KOPT-K1 (cell line): ENCODE data around the gene INPP5A.
A peak's percentile ranks its signal among the peaks of the same experiment; 100 is the strongest.
"Not testable (repeated sequence)": the region's sequence is repeated elsewhere in the genome, so short reads cannot be mapped to it uniquely, and the experiment has no call there.

Experiments
- H3K27ac ChIP-seq: fragments of 200-600 bp; sonication (generic); 2 replicates; pipeline ENCODE4 v1.5.1; 2016; ENCODE audit warnings: antibody characterized with exemption, mild to moderate bottlenecking, low read depth, low read length; ENCODE audit not compliant: poor library complexity, severe bottlenecking
- H3K36me3 ChIP-seq: fragments of 200-600 bp; sonication (generic); 2 replicates; pipeline ENCODE4 v1.5.1; 2017; ENCODE audit warnings: antibody characterized with exemption, mild to moderate bottlenecking, low read length, moderate library complexity; ENCODE audit not compliant: insufficient read depth
- H3K9me3 ChIP-seq: fragments of 200-600 bp; sonication (generic); 2 replicates; pipeline ENCODE4 v1.5.1; 2017; ENCODE audit warnings: antibody characterized with exemption, low read length, mild to moderate bottlenecking; ENCODE audit not compliant: insufficient read depth, poor library complexity, severe bottlenecking

Gene INPP5A

GRCh38 chr10:132590752-132591121 is 53.1 kb downstream of the INPP5A start:
- H3K9me3 ChIP-seq, result no peaks in the 10 kb centered on the region
- no peaks in the 10 kb centered on the region for H3K36me3 ChIP-seq
- H3K27ac ChIP-seq, result no peak overlapping the region

DNA sequence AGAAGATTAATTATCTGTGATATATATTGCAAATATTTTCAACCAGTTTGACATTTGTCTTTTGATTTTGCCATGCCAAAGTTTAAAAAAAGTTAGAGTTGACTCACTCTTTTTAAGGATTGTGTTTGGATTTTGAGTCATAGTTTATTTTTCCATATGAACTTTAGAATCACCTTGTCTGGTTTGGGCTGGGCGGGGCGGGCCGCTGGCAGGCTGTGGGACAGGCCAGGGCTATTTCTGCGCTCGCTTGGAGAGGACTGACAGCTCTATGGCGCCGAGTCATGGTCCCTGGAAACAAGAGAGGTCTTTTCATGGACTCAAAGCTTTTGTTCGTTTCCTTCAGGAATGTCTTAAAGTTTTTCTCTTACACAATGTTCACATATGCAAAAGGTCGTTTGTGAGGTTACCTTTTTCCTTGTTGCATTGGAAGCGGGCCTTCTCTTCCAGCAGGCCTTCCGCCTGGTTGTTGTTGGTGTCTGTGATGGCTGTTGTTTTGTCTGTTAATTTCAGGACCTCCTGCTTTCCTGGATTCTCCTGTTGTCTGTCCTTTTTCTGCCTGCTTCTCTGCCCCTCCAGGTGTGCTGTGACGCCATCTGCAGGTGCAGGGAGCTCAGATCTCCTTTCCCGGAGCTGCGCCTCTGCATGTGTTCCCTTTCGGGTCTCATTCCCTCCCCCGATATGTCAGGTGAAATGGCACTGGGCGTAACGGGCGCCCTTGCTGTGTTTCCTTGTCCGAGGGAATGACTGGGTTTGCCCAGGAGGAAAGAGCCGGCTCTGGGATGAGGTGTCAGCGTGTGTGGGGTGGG is 53.8 kb downstream of the INPP5A start:
- Histone ChIP-seq H3K36me3 (no peaks in the 10 kb centered on the region), H3K9me3 (no peaks in the 10 kb centered on the region), H3K27ac (no peak overlapping the region)

DNA sequence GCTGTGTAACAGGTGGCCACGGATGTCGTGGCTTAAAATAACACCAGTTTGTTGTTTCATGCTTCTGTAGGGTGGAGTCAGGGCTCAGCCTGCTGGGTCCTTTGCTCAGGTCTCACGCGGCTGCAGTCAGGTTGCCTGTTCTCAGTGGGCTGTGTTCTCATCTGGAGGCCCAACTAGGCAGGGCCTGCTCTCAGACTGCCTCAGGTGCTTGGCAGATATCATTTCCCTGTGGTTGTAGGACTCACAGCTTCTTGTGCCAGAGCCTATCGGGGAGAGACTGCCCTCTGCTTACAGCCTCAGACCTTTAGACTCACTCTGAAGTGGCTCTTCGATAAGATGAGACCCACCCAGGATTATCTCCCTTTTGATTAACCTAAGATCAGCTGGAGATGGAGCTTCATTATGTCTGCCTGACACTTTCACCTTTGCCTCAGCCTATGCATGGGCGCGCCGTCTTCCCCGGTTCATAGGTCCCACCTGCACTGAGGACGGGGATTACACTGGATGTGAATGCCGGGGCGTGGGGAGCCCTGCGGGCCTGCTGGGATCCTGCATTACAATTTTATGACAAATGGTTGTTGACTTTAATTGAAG is 55.3 kb downstream of the INPP5A start:
- H3K9me3 ChIP-seq, result peaks cover 2% of the 10 kb centered on the region
- peak overlapping the region; percentile 48 for H3K27ac ChIP-seq
- H3K36me3 ChIP-seq, result no peaks in the 10 kb centered on the region

GRCh38 chr10:132593389-132593788 is 55.8 kb downstream of the INPP5A start:
- Histone ChIP-seq H3K36me3 (no peaks in the 10 kb centered on the region), H3K27ac (peak overlapping the region; percentile 48), H3K9me3 (peaks cover 7% of the 10 kb centered on the region)

GRCh38 chr10:132593900-132594876 is 56.6 kb downstream of the INPP5A start:
- Histone ChIP-seq H3K9me3 (peaks cover 15% of the 10 kb centered on the region), H3K36me3 (no peaks in the 10 kb centered on the region), H3K27ac (peak overlapping the region; percentile 48)

DNA sequence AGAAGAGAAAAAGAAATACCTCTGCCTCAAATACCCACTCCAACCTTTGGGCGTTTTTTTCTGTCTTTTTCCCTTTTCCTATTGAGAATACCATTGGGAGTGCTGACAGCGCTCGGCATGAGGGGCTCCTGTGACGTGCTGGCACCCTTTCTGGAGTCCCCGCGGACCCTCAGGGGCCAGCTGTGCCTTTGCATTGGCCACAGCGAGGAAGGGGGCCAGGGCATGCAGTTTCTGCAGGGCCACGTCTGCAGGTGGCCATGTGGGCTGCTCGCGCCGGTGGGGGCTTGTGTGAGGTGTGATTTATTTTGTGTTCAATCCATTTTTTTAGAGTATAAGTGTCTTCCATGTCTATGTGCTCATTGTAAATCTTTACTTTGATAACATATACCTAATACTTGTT is 57.4 kb downstream of the INPP5A start:
- Histone ChIP-seq H3K9me3 (peaks cover 23% of the 10 kb centered on the region), H3K36me3 (no peaks in the 10 kb centered on the region), H3K27ac (no peak overlapping the region)

GRCh38 chr10:132595854-132596253 is 58.3 kb downstream of the INPP5A start:
- no peak overlapping the region for H3K27ac ChIP-seq
- H3K9me3 ChIP-seq, result peaks cover 32% of the 10 kb centered on the region
- no peaks in the 10 kb centered on the region for H3K36me3 ChIP-seq

DNA sequence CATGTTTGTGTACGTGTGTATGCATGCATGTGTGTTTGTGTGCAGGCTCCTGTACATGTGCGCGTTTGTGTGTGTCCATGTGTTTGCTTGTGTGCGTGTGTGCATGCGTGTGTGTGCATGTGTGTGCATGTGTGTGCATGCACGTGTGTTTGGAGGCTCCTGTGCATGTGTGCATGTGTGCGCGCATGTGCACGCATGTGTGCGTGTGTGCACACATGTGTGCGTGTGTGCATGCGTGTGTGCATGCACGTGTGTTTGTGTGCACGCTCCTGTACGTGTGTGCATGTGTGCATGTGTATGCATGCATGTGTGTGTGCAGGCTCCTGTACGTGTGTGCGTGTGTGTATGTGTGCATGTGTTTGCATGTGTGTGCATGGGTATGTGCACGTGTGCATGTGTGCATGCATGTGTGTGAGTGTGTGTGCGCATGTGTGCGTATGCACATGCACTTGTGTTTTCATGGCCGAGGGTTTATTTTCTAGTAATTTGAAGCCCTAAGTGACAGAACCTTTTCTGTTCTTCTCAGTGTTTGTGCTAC is 59.2 kb downstream of the INPP5A start:
- Histone ChIP-seq H3K9me3 (peaks cover 40% of the 10 kb centered on the region), H3K36me3 (no peaks in the 10 kb centered on the region), H3K27ac (no peak overlapping the region)

GRCh38 chr10:132597654-132598053 is 60.1 kb downstream of the INPP5A start:
- Histone ChIP-seq H3K27ac (no peak overlapping the region), H3K36me3 (no peaks in the 10 kb centered on the region), H3K9me3 (peaks cover 40% of the 10 kb centered on the region)

DNA sequence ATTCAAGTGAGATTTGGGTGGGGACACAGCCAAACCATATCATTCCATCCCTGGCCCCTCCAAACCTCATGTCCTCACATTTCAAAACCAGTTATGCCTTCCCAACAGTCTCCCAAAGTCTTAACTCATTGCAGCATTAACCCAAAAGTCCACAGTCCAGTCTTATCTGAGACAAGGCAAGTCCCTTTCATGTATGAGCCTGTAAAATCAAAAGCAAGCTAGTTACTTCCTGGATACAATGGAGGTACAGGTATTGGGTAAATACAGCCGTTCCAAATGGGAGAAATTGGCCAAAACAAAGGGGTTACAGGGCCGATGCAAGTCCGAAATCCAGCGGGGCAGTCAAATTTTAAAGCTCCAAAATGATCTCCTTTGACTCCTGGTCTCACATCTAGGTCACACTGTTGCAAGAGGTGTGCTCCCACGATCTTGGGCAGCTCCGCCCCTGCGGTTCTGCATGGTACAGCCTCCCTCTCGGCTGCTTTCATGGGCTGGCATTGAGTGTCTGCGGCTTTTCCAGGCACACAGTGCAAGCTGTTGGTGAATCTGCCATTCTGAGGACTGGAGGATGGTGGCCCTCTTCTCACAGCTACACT is 61.5 kb downstream of the INPP5A start:
- peaks cover 46% of the 10 kb centered on the region for H3K9me3 ChIP-seq
- H3K36me3 ChIP-seq, H3K27ac ChIP-seq: not testable (repeated sequence)

GRCh38 chr10:132599732-132600131 is 62.1 kb downstream of the INPP5A start:
- Histone ChIP-seq H3K36me3 (no peaks in the 10 kb centered on the region), H3K27ac (no peak overlapping the region), H3K9me3 (peaks cover 47% of the 10 kb centered on the region)

DNA sequence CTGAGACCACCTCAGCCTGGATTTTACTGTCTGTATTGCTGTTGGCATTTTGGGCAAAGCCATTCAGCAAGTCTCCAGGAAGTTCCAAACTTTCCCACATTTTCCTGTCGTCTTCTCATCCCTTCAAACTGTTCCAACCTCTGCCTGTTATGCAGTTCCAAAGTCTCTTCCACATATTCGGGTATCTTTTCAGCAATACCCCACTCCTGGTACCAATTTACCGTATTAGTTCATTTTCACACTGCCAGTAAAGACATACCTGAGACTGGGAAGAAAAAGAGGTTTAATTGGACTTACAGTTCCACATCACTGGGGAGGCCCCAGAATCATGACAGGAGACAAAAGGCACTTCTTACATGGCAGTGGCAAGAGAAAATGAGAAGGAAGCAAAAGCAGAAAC is 62.8 kb downstream of the INPP5A start:
- Histone ChIP-seq H3K27ac (no peak overlapping the region), H3K36me3 (no peaks in the 10 kb centered on the region), H3K9me3 (peaks cover 47% of the 10 kb centered on the region)

DNA sequence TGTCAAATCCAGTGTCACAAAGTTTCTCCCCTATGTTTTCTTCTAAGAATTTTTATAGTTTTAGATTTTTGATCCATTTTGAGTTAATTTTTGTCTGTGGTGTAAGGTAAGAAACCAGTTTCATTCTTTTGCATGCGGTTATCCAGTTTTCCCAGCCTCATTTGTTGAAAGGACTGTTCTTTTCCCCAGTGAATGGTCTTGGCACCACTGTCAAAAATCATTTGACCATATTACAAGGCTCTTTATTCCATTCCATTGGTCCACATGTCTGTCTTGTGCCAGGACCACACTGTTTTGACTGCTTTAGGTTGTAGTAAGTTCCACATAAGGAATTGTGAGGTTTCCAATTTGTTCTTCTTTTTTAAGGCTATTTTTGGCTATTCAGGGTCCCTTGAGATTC is 64.0 kb downstream of the INPP5A start:
- H3K36me3 ChIP-seq, result no peaks in the 10 kb centered on the region
- no peak overlapping the region for H3K27ac ChIP-seq
- H3K9me3 ChIP-seq, result peaks cover 47% of the 10 kb centered on the region

DNA sequence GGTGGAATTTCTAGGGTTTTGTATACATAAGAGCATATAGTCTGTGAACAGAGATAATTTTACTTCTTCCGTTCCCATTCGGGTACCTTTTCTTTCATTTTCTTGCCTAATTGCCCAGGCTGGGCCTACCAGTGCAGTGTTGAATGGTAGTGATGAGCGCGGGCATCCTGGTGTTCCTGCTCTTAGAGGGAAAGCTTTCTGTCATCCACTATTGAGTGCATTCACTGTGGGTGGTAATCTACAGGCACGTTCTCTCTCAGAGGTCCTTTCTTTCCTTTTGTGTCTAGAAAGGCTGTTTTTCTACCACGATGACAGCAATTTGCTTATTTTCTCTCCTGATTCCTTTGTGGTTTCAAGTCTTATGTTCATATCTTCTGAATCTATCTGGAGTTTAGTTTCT is 65.0 kb downstream of the INPP5A start:
- Histone ChIP-seq H3K36me3 (no peaks in the 10 kb centered on the region), H3K27ac (no peak overlapping the region), H3K9me3 (peaks cover 47% of the 10 kb centered on the region)
